Measurements from ENCODE around the gene B3GALNT2.

The B3GALNT2 gene

DNA sequence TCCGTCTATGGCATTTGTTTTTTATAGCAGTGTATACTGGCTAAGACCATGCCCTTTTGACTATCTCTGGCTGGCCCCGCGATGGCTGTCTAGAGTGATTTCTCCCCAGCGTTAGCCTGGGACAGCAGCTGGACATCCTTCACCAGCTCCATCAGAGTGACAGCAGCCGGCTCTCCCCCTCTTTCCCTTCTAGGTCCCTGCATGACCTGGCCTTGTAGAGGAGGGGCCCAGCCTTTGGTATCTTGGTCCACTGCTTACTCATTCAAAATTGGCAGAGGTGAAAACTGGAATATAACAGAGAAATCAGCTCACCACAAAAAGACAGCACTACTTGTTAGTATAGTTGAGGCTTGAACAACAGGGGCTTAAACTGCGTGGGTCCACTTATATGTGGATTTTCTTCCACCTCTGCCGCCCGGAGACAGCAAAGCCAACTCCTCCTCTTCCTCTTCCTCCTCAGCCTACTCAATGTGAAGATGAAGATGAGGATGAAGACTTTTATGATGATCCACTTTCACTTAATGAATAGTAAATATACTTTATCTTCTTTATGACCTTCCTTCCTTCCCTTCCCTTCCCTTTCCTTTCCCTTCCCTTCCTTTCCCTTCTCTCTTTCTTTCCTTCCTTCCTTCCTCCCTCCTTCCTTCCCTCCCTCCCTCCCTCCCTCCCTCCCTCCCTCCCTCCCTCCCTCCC, 29.4 kb upstream of the B3GALNT2 start:
- Mint-ChIP-seq H3K27ac (no peak overlapping the region), H3K27me3 (ENCODE audit: low read depth) (no peaks in the 10 kb centered on the region), H3K9me3 (peaks cover 3% of the 10 kb centered on the region), H3K4me3 (no peak overlapping the region), H3K36me3 (ENCODE audit: low read depth) (no peaks in the 10 kb centered on the region), H3K4me1 (no peaks in the 10 kb centered on the region)
- TF ChIP-seq, protein P1, sequence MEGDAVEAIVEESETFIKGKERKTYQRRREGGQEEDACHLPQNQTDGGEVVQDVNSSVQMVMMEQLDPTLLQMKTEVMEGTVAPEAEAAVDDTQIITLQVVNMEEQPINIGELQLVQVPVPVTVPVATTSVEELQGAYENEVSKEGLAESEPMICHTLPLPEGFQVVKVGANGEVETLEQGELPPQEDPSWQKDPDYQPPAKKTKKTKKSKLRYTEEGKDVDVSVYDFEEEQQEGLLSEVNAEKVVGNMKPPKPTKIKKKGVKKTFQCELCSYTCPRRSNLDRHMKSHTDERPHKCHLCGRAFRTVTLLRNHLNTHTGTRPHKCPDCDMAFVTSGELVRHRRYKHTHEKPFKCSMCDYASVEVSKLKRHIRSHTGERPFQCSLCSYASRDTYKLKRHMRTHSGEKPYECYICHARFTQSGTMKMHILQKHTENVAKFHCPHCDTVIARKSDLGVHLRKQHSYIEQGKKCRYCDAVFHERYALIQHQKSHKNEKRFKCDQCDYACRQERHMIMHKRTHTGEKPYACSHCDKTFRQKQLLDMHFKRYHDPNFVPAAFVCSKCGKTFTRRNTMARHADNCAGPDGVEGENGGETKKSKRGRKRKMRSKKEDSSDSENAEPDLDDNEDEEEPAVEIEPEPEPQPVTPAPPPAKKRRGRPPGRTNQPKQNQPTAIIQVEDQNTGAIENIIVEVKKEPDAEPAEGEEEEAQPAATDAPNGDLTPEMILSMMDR (IDR thresholded peaks at IDR 0.05; ENCODE audit: unreplicated experiment in 3 of 3), result no peak

DNA sequence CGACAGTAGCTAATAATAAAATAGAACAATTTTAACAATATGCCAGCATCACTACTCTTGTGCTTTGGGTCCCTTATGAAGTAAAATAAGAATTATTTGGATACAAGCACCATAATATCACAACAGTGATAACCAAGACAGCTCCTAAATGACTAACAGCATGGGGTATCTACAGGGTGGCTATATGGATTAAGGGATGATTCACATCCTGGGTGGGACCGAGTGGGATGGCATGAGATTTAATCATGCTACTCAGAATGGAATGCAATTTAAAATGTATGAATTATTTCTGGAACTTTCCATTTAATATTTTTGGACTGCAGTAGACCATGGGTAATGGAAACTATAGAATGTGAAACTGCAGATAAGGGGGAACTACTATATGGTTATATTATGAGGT, 28.1 kb upstream of the B3GALNT2 start:
- no peaks in the 10 kb centered on the region for H3K27me3 Mint-ChIP-seq (ENCODE audit: low read depth)

DNA sequence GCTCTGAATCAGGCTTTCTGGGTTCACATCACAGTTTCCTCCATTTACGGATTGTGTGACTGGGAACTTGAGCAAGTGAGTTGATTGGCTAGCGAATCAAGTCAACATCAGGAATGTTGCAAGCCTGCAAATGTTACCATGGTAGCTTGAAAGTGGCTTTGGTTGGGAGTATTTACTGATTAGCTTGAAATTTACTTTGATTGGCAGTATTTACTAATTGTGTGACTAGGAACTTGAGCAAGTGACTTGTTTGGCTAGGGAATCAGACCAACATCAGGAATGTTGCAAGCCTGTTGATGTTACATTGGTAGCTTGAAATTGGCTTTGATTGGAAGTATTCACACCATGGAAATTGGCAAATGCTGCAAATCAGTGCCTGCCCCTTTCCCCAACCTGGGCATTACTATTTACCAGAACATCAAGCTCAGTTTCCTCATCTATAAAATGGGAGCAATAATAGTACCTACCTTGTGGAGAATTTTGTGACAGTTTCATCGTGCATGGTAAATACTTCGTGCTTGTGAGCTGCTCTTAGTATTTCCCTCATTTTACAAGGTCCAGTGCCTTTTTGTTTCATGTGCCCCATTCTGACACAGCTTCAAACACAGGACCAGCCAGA, 23.1 kb upstream of the B3GALNT2 start:
- Mint-ChIP-seq H3K4me1 (no peaks in the 10 kb centered on the region), H3K27ac (no peak overlapping the region), H3K36me3 (ENCODE audit: low read depth) (no peaks in the 10 kb centered on the region), H3K27me3 (ENCODE audit: low read depth) (peaks cover 10% of the 10 kb centered on the region), H3K9me3 (peaks cover 3% of the 10 kb centered on the region), H3K4me3 (no peak overlapping the region)
- TF ChIP-seq, protein P1 (IDR thresholded peaks at IDR 0.05; ENCODE audit: unreplicated experiment in 3 of 3), result no peak

More for the DNA sequence above, 28.1 kb upstream of the B3GALNT2 start:
- no peak overlapping the region for H3K4me3 Mint-ChIP-seq
- TF ChIP-seq, protein P1 (IDR thresholded peaks at IDR 0.05; ENCODE audit: unreplicated experiment in 3 of 3), result no peak
- H3K4me1 Mint-ChIP-seq, result no peaks in the 10 kb centered on the region
- no peaks in the 10 kb centered on the region for H3K36me3 Mint-ChIP-seq (ENCODE audit: low read depth)
- no peak overlapping the region for H3K27ac Mint-ChIP-seq
- H3K9me3 Mint-ChIP-seq, result peaks cover 3% of the 10 kb centered on the region

DNA sequence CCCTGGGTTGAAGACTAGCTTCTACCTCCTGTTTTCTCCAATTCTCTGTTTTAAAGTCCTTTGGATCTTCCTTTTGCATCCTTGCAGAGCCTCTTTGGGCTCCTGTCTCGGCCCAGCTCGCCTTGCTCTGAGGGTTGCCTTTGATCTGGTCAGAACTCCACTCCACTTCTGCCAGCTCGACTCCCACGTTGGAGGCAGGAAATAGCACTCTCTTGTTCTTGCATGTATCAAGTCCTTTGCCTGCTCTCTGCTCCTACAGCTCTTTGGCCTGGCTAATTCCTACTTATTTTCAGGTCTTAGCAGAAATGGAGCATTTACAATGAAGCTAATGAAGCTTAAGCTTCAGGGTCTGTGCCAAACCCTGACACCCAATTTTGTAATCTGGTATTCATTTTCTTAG, 21.1 kb upstream of the B3GALNT2 start:
- Mint-ChIP-seq H3K9me3 (no peaks in the 10 kb centered on the region), H3K4me3 (no peak overlapping the region), H3K27me3 (ENCODE audit: low read depth) (peaks cover 10% of the 10 kb centered on the region), H3K4me1 (no peaks in the 10 kb centered on the region), H3K27ac (no peak overlapping the region), H3K36me3 (ENCODE audit: low read depth) (no peaks in the 10 kb centered on the region)
- TF ChIP-seq, protein P1 (IDR thresholded peaks at IDR 0.05; ENCODE audit: unreplicated experiment in 3 of 3), result no peak

DNA sequence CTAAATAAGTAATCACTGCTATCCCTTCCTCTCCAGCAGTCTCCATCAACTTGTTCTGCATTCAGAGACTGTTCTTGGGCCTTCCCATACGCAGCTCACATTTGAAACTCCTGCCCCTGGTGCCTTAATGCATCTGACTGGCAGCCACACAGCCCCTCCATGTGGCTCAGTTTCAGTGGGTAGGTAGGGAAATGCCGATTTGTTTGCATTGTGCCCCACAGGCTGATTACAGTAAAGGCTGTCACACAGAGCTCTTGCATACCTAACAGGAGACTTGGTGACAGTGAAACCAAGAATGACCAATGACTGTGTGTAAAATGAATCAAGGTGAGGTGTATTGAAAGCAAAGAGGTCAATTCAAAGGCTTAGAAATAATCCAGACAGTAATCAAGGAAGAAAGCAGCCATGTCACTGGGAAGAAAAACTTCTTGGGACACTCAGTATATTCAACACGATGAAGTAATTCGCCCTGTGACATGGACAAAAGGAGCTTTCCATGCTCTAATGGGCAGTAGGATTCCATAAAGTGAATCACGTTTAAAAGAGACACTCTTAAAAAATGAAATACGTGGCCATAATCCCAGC, 12.7 kb upstream of the B3GALNT2 start:
- H3K4me1 Mint-ChIP-seq, result no peaks in the 10 kb centered on the region
- no peaks in the 10 kb centered on the region for H3K27me3 Mint-ChIP-seq (ENCODE audit: low read depth)
- no peak overlapping the region for H3K27ac Mint-ChIP-seq
- no peaks in the 10 kb centered on the region for H3K36me3 Mint-ChIP-seq (ENCODE audit: low read depth)
- no peaks in the 10 kb centered on the region for H3K9me3 Mint-ChIP-seq
- TF ChIP-seq, protein P1 (IDR thresholded peaks at IDR 0.05; ENCODE audit: unreplicated experiment in 3 of 3), result no peak
- no peak overlapping the region for H3K4me3 Mint-ChIP-seq
